A673 (cell line): ENCODE data around the gene ATP2B2.

ENCODE experiments used
- CTCF ChIP-seq: fragments of 300-800, 200-600 bp; sonication (generic); conservative IDR thresholded peaks from 2 replicates; pipeline ENCODE4 v1.5.1; 2017; ENCODE audit warnings: low read depth, mild to moderate bottlenecking, antibody characterized with exemption, low read length, moderate library complexity, mixed read lengths
- EZH2 ChIP-seq: fragments of 200-600 bp; sonication (generic); IDR thresholded peaks from 2 replicates; pipeline ENCODE4 v1.6.1; 2017; ENCODE audit warnings: borderline replicate concordance, low read depth, mild to moderate bottlenecking, mixed read lengths, antibody characterized with exemption, low read length; ENCODE audit not compliant: poor library complexity, severe bottlenecking

- TF ChIP-seq CTCF: no peak
- no peak for TF ChIP-seq EZH2
Measured at GRCh38 chr3:10454907-10455544, 50.4 kb downstream of the ATP2B2 start.
